CD14-positive monocyte (primary cell): Measurements from ENCODE around the gene XCR1. TPM values are rescaled to one million over a fixed set of nuclear protein-coding genes. Genes with fewer than 3 reads are reported as not detected.

Experiments
- DNase-seq, 3 donors: peaks; one replicate each; pipeline ENCODE4 v3.0.0-alpha.2; 2011 to 2022
- H2AFZ ChIP-seq: 2 replicates; pipeline ENCODE4 v1.6.0; 2012; ENCODE audit warnings: mild to moderate bottlenecking, low read depth, low read length, inconsistent platforms; ENCODE audit not compliant: insufficient read depth, poor library complexity, severe bottlenecking
- H3K27ac ChIP-seq, 2 donors: 1 replicate in 1 of 2; 2 replicates in 1 of 2; pipeline ENCODE4 v1.5.1; 2012 to 2013; ENCODE audit warnings: low read length in 2 of 2, control low read depth in 1 of 2, inconsistent platforms in 1 of 2, low read depth in 1 of 2, mild to moderate bottlenecking in 1 of 2
- H3K27me3 ChIP-seq, 2 donors: one replicate each; pipeline versions ENCODE4 v1.6.0 to v1.6.1; 2011 to 2013; ENCODE audit warnings: low read length in 2 of 2; ENCODE audit not compliant: control insufficient read depth in 2 of 2, insufficient read depth in 2 of 2
- H3K36me3 ChIP-seq, 2 donors: replicated peaks in 1 of 2; 1 replicate in 1 of 2; 2 replicates in 1 of 2; pipeline versions ENCODE4 v1.5.1 to v1.6.1; 2012 to 2013; ENCODE audit warnings: low read length in 2 of 2, control low read depth in 1 of 2, inconsistent platforms in 1 of 2, mild to moderate bottlenecking in 1 of 2; ENCODE audit not compliant: insufficient read depth in 2 of 2, control insufficient read depth in 1 of 2
- H3K4me1 ChIP-seq, 2 donors: 1 replicate in 1 of 2; 2 replicates in 1 of 2; pipeline versions ENCODE4 v1.5.1 to v1.6.1; 2012 to 2013; ENCODE audit warnings: low read length in 2 of 2, control low read depth in 1 of 2, inconsistent platforms in 1 of 2, mild to moderate bottlenecking in 1 of 2, moderate library complexity in 1 of 2; ENCODE audit not compliant: insufficient read depth in 2 of 2, control insufficient read depth in 1 of 2
- H3K4me2 ChIP-seq: replicated peaks from 2 replicates; pipeline ENCODE3; 2012; ENCODE audit warnings: low read length, moderate library complexity, mild to moderate bottlenecking; ENCODE audit not compliant: poor library complexity, severe bottlenecking; ENCODE audit errors: extremely low read depth
- H3K4me3 ChIP-seq, 3 experiments: fragments of 200-600 bp in 1 of 3; sonication (generic) in 1 of 3; replicated peaks in 1 of 3; 1 replicate in 2 of 3; 2 replicates in 1 of 3; pipeline ENCODE4 v1.5.1; 2011 to 2013; ENCODE audit warnings: low read length in 3 of 3, mild to moderate bottlenecking in 3 of 3, control low read depth in 2 of 3, low read depth in 2 of 3, inconsistent platforms in 1 of 3, moderate library complexity in 1 of 3
- H3K79me2 ChIP-seq: 2 replicates; pipeline ENCODE4 v1.6.0; 2012; ENCODE audit warnings: mild to moderate bottlenecking, control low read depth, inconsistent platforms, low read length, moderate library complexity; ENCODE audit not compliant: insufficient read depth
- H3K9ac ChIP-seq: 2 replicates; pipeline ENCODE4 v1.6.0; 2017; ENCODE audit warnings: low read length, mild to moderate bottlenecking; ENCODE audit not compliant: insufficient read depth, poor library complexity, severe bottlenecking
- H3K9me3 ChIP-seq, 2 donors: replicated peaks in 1 of 2; 1 replicate in 1 of 2; 2 replicates in 1 of 2; pipeline versions ENCODE4 v1.5.1 to v1.6.1; 2012 to 2013; ENCODE audit warnings: low read length in 2 of 2, control low read depth in 1 of 2; ENCODE audit not compliant: control insufficient read depth in 1 of 2, insufficient read depth in 1 of 2
- H4K20me1 ChIP-seq: 2 replicates; pipeline ENCODE4 v1.6.0; 2012; ENCODE audit warnings: mild to moderate bottlenecking, low read length, control low read depth, moderate library complexity; ENCODE audit not compliant: insufficient read depth
- H3K27ac Mint-ChIP-seq, 7 donors: one replicate each; pipeline ENCODE4 v1.8.0; 2020; ENCODE audit warnings: mild to moderate bottlenecking in 7 of 7, mixed read lengths in 7 of 7, moderate library complexity in 6 of 7, inconsistent platforms in 2 of 7
- H3K27me3 Mint-ChIP-seq, 3 donors: one replicate each; pipeline ENCODE4 v1.8.0; 2021 to 2022; ENCODE audit warnings: low read depth in 3 of 3, mild to moderate bottlenecking in 3 of 3, mixed read lengths in 3 of 3, moderate library complexity in 3 of 3, inconsistent platforms in 1 of 3
- H3K36me3 Mint-ChIP-seq, 2 donors: one replicate each; pipeline ENCODE4 v1.8.0; 2020; ENCODE audit warnings: mixed read lengths in 2 of 2, inconsistent platforms in 1 of 2, mild to moderate bottlenecking in 1 of 2
- H3K4me1 Mint-ChIP-seq: one replicate; pipeline ENCODE4 v1.8.0; 2020; ENCODE audit warnings: mild to moderate bottlenecking, mixed read lengths
- H3K4me3 Mint-ChIP-seq, 2 donors: one replicate each; pipeline ENCODE4 v1.8.0; 2020; ENCODE audit warnings: mild to moderate bottlenecking in 2 of 2, mixed read lengths in 2 of 2, moderate library complexity in 1 of 2
- H3K9me3 Mint-ChIP-seq, 7 donors: one replicate each; pipeline ENCODE4 v1.8.0; 2020 to 2022; ENCODE audit warnings: mixed read lengths in 7 of 7, mild to moderate bottlenecking in 6 of 7, moderate library complexity in 6 of 7, inconsistent platforms in 2 of 7
- WGBS: methylation state at CpG from one replicate; pipeline ENCODE4 v1.1.5; 2013; ENCODE audit warnings: missing lambda C conversion rate; ENCODE audit not compliant: insufficient coverage; 5-methylcytosine and 5-hydroxymethylcytosine counted together
- intact Hi-C, 2 donors: fragments of 100-400 bp; cut with micrococcal nuclease; formaldehyde crosslinking; loops; one replicate each; pipeline versions ENCODE4 v1.15.0 to v1.15.1; 2023
- polyA plus RNA-seq, 3 donors: library from polyadenylated mRNA; depleted of rRNA in 1 of 3; unstranded in 2 of 3; stranded (reverse) in 1 of 3; fragments of 300-500 nt in 2 of 3; fragments of >200 nt in 1 of 3; fragmentation: Illumina TruSeq in 2 of 3; gene quantifications; 1 replicate in 2 of 3; 2 replicates in 1 of 3; pipeline ENCODE4 v1.2.3, GENCODE V29; 2012 to 2021
- TF ChIP-seq, protein P1 (sequence below): fragments of 200-600 bp; IDR thresholded peaks from one replicate; pipeline ENCODE4 v1.8.0; 2022; ENCODE audit warnings: antibody characterized with exemption, mild to moderate bottlenecking

The XCR1 gene
- polyA plus RNA-seq, 3 donors = 0.03 to 0.05 TPM; not detected in 1

DNA sequence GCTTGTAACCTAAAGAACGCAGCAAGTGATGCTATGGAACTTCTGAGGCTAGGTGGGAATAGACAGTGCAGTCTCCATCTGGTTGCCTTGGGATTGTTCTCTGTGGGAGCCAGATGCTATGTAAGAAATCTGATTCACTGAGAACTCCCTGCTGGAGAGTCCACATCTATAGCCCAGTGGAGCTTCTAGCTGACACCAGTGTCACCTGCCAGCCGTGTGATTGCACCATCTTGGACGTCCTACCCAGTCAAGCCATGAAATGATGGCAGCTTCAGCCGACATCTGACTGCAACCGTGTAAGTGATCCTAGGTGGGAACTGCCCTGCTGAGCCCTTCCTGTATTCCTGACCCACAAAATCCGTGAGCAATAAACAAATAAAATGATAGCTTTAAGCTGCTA, 19.2 kb downstream of the XCR1 start:
- H3K4me3 ChIP-seq = no peak overlapping the region
- H3K9me3 Mint-ChIP-seq = peaks cover 0 to 3% (median 0%) of the 10 kb centered on the region in 7 donors
- no peak overlapping the region for H3K4me3 Mint-ChIP-seq
- H3K27me3 ChIP-seq = no peaks in the 10 kb centered on the region
- 93% methylated on average over 6 of the region's 6 CpGs for WGBS
- H3K27me3 Mint-ChIP-seq = peaks cover 0 to 3% (median 1%) of the 10 kb centered on the region in 3 donors
- intact Hi-C loops = no loop called here
- H2AFZ ChIP-seq = no peak overlapping the region
- TF ChIP-seq, protein P1, sequence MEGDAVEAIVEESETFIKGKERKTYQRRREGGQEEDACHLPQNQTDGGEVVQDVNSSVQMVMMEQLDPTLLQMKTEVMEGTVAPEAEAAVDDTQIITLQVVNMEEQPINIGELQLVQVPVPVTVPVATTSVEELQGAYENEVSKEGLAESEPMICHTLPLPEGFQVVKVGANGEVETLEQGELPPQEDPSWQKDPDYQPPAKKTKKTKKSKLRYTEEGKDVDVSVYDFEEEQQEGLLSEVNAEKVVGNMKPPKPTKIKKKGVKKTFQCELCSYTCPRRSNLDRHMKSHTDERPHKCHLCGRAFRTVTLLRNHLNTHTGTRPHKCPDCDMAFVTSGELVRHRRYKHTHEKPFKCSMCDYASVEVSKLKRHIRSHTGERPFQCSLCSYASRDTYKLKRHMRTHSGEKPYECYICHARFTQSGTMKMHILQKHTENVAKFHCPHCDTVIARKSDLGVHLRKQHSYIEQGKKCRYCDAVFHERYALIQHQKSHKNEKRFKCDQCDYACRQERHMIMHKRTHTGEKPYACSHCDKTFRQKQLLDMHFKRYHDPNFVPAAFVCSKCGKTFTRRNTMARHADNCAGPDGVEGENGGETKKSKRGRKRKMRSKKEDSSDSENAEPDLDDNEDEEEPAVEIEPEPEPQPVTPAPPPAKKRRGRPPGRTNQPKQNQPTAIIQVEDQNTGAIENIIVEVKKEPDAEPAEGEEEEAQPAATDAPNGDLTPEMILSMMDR = no peak
- H3K27ac ChIP-seq = no peak overlapping the region
- DNase-seq = no peak
- H3K9ac ChIP-seq = no peak overlapping the region
- H3K4me1 Mint-ChIP-seq = peaks cover 15% of the 10 kb centered on the region
- no peak overlapping the region for H3K4me2 ChIP-seq
- no peaks in the 10 kb centered on the region for H3K36me3 Mint-ChIP-seq
- H3K79me2 ChIP-seq = no peaks in the 10 kb centered on the region
- H3K4me1 ChIP-seq = peaks cover 0 to 11% of the 10 kb centered on the region in 2 donors
- H3K9me3 ChIP-seq = no peaks in the 10 kb centered on the region
- H3K27ac Mint-ChIP-seq = no peak overlapping the region
- no peaks in the 10 kb centered on the region for H3K36me3 ChIP-seq
- H4K20me1 ChIP-seq = no peaks in the 10 kb centered on the region

DNA sequence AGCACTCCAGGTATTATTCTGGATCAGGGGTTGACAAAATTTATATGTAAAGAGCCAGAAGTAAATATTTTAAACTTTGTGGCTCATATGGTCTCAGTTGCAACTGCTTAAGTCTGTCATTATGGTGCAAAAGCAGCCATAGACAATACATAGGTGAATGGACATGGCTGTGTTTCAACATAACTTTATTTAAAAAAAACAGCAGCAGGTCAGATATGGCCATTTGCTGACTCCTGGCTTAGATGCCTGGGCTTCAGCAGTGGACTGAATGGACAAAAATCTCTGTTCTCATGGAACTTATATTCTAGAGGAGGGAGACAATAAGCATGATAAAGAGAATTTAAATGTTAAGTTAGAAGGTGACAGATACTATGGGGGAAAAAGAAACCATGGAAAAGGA, 20.0 kb downstream of the XCR1 start:
- H3K9ac ChIP-seq = no peak overlapping the region
- no peak overlapping the region for H3K27ac ChIP-seq
- Mint-ChIP-seq H3K36me3 (no peaks in the 10 kb centered on the region), H3K9me3 (no peaks in the 10 kb centered on the region), H3K27ac (no peak overlapping the region), H3K27me3 (peaks cover 0 to 1% (median under 1%) of the 10 kb centered on the region in 3 donors), H3K4me3 (no peak overlapping the region), H3K4me1 (peaks cover 15% of the 10 kb centered on the region)
- TF ChIP-seq, protein P1 = no peak
- intact Hi-C loops = no loop called here
- no peaks in the 10 kb centered on the region for H3K27me3 ChIP-seq
- no peaks in the 10 kb centered on the region for H3K79me2 ChIP-seq
- H4K20me1 ChIP-seq = no peaks in the 10 kb centered on the region
- no peak overlapping the region for H3K4me2 ChIP-seq
- peaks cover 0 to 11% of the 10 kb centered on the region in 2 donors for H3K4me1 ChIP-seq
- H3K4me3 ChIP-seq = no peak overlapping the region
- no peaks in the 10 kb centered on the region for H3K36me3 ChIP-seq
- no peak overlapping the region for H2AFZ ChIP-seq
- H3K9me3 ChIP-seq = no peaks in the 10 kb centered on the region
- DNase-seq = no peak
